GM19193 (cell line): ENCODE measurements around the gene YPEL1.

ENCODE experiments used
- POLR2A ChIP-seq: IDR thresholded peaks from 4 replicates; pipeline ENCODE4 v1.6.1; 2011; ENCODE audit not compliant: insufficient read depth, insufficient read length; ENCODE audit errors: extremely low read depth

The YPEL1 gene

GRCh38 chr22:21735200-21736083, at the start of gene YPEL1:
Gene YPEL1, minus strand, starts transcription at chr22:21735794. Its CDS starts 25,050 bp downstream, at chr22:21710744.
- TF ChIP-seq POLR2A, result peak; percentile 38

GRCh38 chr22:21780259-21780658, 44.7 kb upstream of the YPEL1 start:
- no peak for TF ChIP-seq POLR2A

GRCh38 chr22:21779444-21779843, 43.9 kb upstream of the YPEL1 start:
- TF ChIP-seq POLR2A, result no peak

- TF ChIP-seq POLR2A, result no peak
Measured at GRCh38 chr22:21778705-21779363, 43.2 kb upstream of the YPEL1 start.

- TF ChIP-seq POLR2A, result no peak
Measured at GRCh38 chr22:21771631-21771976, 36.0 kb upstream of the YPEL1 start.

GRCh38 chr22:21768435-21768834, 32.8 kb upstream of the YPEL1 start:
- no peak for TF ChIP-seq POLR2A

GRCh38 chr22:21766691-21767462, 31.3 kb upstream of the YPEL1 start:
- no peak for TF ChIP-seq POLR2A

- TF ChIP-seq POLR2A, result no peak
Measured at GRCh38 chr22:21765909-21766529, 30.4 kb upstream of the YPEL1 start.

- no peak for TF ChIP-seq POLR2A
Measured at GRCh38 chr22:21764038-21764804, 28.6 kb upstream of the YPEL1 start.

- no peak for TF ChIP-seq POLR2A
Measured at GRCh38 chr22:21762712-21763581, 27.4 kb upstream of the YPEL1 start.

GRCh38 chr22:21761994-21762680, 26.5 kb upstream of the YPEL1 start:
- no peak for TF ChIP-seq POLR2A

- TF ChIP-seq POLR2A, result no peak
Measured at GRCh38 chr22:21761086-21761485, 25.5 kb upstream of the YPEL1 start.

- TF ChIP-seq POLR2A, result no peak
Measured at GRCh38 chr22:21760640-21761039, 25.0 kb upstream of the YPEL1 start.
